HG03432 (cell line): Measurements from ENCODE around the gene RAD51B.
"Not testable (repeated sequence)": the region's sequence is repeated elsewhere in the genome, so short reads cannot be mapped to it uniquely, and the experiment has no call there.

ENCODE experiments used
- ATAC-seq: cut with Tn5 transposase; IDR thresholded peaks from one replicate; pipeline ENCODE4 v1.9.1; 2021; ENCODE audit warnings: mild to moderate bottlenecking, moderate library complexity; ENCODE audit not compliant: unreplicated experiment

RAD51B gene

DNA sequence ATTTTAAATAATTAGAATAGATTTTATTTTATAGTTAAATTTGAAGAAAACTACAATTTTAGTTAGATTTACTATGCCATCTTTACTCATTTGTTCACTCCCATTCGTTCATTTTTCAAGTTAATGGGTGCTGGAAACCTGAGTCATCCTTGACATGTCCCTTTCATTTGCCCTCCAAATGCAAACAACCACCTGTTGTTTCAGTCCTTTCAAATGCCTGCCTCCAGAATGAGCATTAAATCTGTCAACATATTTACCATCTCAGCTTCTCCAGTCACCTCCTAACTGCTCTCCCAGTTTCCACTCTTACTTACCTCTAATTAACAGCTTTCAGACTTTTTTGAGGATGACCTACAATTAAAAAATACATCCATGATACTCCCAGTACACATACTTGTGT, 375.5 kb downstream of the RAD51B start:
- no peak for ATAC-seq

DNA sequence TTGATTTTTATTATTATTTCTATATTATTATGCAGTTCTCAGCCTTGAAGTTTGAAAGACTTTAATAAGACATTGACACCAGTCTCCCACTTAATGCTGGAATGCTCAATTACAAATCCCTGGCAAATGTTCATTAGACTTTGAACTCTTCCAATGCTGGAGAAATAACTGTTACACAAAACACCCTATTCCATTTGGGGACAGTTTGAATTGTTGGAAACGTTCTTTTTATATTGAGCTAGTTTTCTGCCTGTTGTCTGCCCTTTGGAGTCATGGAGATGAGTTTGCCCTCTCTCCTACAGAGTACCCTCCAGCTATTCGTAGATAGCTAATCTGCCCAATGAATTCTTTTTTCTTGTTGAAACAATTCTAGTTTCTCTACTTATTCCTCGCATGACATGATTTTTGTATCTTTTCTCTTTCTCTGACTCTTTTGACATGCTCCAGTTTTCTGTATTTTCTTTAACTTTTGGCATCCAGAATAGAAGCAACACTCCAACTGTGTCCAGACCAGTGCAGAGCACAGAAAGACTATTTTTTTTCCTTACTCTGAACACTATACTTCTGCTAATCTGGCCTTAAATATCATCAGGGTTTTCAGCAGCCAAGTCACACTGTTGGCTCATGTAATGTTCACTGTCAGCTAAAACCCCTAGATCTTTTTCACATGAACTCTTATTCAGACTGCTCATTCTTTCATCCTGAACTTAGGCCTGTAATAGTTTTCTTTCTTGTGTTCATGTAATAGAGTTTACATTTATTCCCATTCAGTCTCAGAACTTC, 379.3 kb downstream of the RAD51B start:
- ATAC-seq, result no peak

DNA sequence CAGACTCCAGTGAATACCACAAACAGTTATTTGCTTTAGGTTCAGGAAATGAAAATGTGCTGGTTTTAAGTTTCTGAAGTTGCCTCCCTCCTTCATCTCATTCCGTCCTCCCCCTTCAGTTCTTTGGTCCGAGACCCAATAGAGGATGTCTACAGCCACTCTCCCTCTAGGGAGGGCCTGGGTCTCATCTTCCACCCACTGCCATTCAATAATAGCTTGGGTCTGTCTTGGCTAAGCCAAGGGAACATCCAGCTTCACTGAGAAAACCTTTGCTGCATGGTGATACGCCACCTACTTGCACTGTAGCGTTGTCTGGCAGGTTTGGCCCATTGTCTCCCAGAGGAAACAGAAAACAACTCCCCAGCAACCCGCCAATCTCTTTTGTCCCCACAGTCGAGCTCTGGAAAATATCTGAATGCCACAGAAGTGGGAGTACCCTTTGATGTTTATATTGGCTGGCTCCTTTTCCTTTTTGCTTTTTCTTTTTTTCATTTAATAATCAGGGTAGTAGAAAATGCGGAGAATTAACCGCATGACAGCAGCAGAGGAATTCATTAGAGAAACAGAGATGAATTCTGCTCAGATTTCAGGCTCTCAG, 380.1 kb downstream of the RAD51B start:
- no peak for ATAC-seq

DNA sequence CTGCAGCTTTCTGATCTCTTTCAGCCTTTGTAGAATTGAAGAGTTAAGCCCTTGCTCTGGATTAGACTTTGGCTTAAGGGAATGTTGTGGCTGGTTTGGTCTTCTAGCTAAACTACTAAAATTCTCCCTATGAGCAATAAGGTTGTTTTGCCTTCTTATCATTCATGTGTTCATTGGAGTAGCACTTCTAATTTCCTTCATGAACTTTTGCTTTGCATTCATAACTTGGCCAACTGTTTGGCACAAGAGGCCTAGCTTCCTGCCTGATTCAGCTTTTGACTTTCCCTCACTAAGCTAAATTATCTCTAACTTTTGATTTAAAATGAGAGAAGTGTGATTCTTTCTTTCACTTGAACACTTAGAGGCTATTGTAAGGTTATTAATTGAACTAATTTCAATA, 384.3 kb downstream of the RAD51B start:
- no peak for ATAC-seq

DNA sequence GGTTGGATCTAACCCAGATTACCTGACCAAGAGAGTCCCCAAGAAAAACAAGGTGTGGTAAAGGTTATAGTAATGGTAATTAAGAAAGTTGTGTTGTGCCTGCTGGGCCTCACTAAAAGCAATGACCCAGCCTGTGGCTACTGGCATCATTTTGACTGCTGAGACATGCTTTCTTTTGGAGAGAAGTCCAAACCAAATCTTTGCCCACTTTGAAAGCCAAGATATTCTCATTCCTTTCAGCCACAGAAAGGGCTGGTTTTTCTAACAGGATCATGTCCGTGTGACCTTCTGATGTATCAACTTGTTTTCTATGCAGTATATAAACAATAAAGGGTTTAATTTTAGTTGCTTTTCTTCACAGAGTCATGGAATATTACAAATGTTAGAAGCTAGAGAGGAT, 388.6 kb downstream of the RAD51B start:
- ATAC-seq, result no peak

DNA sequence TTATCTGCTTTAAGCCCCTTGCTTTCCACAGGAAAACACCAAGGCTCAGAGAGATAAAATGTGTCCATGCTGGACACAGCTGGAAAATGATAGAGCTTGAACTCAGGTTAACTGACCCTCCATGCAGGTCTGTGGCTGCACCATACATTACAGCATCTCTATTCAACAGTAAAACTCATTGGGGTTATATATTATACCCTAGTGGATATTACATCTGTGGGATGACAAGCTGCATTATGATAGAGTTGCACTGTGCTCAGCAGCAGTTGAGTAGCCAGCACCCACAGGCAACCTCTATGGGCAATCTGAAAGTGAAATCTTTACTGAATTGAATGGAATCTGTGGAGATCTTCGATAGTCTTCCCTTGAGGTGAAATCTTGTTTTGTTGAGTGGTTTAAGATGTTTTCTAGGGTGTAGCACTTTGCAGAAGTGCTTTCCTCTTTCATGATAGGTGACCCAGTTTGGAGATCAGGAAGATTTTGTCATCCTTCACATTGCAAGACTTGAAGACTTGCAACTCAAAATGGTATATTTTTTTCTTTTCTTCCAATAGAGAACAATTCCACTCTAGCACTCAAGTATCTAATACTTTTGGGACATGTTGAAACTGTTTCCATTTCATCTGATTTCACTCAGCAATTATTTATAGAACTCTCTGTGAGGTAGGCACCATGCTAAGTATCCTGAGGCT, 389.2 kb downstream of the RAD51B start:
- ATAC-seq, result no peak

DNA sequence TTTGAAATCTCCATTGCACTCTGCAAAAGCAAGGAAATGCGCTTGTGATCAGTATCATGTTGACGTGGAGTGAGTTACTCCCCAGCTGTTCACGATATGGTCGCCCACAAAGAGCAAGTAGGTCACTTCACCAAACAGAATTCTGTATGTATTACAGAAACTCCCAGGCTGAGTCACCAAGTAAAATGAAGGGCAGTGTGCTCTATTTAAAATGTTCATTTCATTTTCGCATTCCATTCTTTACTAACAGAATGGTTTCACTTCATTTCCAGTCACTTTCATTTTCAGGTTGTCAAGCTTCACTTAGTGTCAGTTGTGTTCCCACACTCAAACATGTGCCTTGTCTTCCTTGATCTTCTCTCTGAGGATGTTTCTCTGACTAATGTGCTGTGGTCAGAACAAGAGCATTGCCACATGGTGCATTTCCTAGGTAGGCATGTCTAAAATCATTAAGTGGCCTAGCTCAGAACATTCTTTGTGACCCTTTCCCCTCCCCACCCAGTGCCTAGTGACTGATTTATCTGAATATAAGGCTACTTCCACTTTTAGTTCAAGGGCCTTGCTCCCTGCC, 391.2 kb downstream of the RAD51B start:
- ATAC-seq, result peak; percentile 94

DNA sequence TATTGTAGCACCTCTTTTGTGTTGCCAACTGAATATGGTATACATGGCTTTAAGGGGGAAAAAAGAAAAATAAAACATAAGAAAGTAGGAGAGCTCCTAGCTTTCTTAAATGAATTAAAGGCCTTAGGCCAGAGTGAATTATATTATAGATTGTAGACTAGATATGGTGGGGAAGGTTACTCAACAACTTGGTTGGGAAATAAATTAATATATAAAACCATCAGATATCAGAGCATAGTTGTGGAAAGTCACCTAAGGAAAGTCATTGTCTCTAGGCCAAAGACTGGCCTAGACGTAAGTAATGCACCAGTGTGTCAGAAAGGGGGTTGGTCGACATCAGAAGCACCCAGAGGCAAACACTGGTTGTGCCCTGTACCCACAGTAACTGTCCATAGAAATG, 391.8 kb downstream of the RAD51B start:
- ATAC-seq, result no peak

DNA sequence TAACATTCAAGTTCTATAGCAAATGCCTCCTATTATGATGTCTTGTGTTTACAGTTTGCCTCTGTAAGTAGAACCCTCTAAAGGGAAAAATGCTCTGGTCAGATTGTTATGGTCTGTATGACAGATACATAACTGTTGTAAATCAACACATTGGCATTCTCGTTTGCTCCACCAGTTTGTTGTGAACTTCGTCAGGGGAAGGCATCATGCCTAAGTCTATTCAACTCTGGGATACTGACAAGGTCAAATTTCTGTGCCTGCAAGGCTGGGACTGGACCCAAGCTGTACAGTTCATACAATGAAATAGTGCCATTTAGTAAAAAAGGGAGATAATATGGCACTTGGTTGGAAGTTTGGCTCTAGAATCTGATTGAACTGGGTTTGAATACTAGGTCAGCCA, 392.3 kb downstream of the RAD51B start:
- ATAC-seq, result no peak

DNA sequence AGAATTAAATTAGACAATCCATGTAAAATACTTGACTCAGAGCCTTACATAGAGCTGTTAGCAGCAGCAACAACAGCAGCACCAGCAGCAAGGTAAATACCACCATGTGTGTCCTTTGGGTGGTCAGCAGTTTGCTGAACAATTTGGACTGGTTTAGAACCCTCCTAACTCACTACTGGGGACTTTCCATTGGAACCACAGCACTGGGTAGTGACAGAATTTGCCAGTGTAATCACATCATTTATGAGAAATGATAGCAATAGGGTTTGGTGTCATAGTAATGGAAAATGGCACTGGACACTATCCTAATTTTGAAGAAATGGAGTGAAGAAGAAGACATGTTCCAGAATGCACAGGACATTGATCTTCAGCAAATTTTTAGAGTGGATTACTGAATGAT, 392.8 kb downstream of the RAD51B start:
- no peak for ATAC-seq

DNA sequence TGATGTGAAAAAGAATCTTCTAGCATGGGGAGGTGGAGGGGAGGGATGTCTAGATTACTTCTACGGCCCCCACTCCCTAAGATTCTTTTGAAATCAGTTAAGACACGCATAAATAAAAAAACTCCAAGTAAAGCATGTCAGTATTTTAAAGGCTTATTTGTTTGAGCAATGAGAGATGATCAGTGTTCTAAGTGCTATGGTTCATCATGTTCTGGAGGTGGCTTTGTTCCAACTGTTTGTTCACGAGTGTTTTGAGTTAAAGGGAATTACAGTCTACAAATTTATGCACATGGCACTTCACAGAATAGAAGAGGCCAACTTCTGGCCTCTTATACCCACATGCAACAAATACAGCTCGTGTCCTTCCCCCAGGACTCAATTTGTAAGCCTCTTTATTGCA, 394.9 kb downstream of the RAD51B start:
- no peak for ATAC-seq

DNA sequence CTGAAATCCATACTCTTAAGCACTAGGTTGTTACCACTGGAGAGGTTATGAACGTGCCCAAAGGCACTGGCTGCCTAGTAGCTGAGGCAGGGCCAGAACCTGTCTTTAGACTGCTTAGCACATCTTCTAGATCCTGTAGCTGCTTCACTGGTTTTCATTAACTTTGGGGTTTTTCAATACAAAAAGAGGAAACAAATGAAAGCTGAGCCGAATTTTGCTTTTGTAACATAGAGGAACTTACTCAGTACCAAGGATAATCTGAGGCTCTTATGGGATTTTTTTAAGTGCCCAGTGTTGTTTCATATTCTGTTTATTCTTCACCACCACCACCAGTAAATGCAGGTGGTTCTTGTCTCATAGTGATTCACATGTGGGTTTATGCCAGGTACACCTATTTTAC, 396.1 kb downstream of the RAD51B start:
- ATAC-seq, result no peak

DNA sequence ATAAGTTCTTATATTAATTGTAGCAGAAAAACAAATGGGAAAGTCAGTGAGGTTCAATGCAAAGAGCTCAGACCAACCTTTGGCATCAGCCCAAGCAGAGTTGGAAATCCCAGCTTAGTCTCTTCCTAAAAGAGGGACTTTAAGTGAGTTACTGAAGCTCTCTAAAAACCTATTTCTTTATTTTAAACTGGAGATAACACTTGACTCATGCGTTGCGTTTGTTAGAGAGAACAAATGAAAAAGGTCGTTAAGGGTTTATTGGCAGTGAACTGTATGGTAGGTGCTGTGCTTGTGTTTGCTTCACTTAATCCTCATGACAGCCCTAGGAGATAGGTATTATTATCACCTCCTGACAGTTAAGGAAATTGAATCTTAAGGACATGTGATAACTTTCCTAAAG, 396.5 kb downstream of the RAD51B start:
- ATAC-seq, result no peak

DNA sequence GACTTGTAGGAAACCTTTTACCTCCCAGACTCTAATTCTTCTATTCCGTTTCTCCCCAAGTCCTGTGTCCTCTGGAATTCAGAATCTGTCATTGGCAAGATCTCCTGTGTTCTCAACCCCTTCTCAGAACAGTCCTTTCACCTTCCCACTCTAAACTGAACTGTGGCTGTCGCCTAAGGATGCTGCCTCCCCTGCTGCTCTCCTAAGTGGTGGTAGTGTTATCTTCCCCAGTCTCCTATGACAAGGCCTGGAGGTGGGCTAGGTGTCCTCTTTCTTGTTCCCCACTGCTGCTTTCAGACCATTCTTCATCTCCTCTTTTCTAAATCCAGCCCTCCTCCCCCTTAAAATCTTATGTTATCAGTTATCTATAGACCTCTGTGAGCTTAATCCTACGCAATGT, 397.4 kb downstream of the RAD51B start:
- ATAC-seq, result no peak

DNA sequence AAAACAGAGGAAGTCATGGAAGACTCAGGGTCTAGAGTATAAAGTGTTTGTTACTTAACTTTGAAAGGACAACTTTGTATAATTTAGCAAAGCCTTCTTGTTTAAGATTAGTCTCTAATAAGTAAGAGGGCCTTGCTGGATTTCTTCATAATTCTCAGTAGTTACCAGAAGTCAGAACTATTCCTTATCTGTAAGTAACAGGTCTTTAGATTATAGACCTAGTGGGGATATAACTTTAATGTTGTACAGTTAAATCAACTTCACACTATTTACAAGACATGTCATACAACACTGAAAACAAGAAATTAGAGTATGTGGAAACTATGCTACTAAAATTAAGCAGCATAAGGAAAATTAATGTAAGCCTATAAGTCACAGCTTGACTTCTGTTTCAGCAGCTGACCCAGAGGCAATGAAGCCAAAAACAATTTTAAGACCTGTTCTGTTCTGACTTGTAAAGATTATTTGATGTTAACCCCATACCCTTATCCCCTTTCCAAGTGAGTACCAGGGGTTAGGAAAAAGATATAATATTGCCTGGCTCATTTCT, 398.3 kb downstream of the RAD51B start:
- ATAC-seq, result no peak

DNA sequence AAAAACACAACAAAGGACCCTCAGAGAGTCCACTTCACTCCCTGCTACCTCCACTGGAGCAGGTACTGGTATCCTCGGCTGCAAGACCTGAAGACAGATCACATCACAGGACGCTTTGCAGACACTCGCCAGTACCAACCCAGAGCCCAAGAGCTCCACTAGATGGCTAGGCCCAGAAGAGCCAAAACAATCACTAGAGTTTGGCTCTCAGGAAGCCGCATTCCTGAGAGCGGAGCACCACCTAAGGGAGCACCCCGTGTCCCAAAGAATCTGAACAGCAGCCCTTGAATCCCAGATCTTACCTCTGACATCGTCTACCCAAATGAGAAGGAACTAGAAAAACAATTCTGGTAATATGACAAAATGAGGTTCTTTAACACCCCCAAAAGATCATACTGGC, 399.8 kb downstream of the RAD51B start:
- no peak for ATAC-seq

DNA sequence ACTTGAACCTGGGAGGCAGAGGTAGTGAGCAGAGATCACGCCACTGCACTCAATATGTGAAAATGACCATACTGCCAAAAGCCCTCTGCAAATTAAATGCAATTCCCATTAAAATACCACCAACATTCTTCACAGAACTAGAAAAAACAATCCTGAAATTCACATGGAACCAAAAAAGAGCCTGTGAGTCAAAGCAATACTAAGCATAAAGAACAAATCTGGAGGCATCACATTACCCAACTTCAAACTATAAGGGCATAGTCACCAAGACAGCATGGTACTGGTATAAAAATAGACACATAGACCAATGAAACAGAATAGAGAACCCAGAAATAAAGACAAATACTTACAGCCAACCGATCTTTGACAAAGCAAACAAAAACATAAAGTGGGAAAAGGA, 401.5 kb downstream of the RAD51B start:
- not testable (repeated sequence) for ATAC-seq

DNA sequence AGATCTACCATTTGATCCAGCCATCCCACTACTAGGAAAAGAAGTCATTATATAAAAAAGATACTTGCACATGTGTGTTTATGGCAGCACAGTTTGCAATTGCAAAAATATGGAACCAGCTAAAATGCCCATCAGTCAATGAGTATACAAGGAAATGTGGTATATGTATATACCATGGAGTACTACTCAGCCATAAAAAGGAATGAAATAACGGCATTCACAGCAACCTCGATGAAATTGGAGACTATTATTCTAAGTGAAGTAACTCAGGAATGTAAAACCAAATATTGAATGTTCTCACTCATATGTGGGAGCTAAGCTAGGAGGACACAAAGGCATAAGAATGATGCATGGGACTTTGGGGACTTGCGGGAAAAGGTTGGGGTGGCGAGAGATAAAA, 402.6 kb downstream of the RAD51B start:
- no peak for ATAC-seq

DNA sequence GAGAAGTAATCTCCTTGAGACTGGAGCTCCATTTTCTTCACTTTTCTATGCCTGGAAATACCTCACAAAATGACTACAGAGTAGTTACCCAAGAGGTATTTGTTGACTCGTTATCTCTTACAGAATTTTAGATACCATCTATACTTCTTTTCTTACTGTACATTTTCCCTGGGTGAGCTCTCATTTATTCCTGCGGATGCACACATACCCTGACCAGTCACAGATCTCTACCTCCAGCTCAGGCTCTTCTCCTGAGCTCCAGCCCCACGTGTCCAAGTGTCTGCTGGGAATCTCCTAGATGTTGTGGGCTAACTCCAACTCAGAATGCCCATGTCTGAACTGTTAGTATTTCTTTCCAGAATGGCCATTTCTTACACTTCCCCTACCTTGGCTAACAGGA, 403.1 kb downstream of the RAD51B start:
- no peak for ATAC-seq

DNA sequence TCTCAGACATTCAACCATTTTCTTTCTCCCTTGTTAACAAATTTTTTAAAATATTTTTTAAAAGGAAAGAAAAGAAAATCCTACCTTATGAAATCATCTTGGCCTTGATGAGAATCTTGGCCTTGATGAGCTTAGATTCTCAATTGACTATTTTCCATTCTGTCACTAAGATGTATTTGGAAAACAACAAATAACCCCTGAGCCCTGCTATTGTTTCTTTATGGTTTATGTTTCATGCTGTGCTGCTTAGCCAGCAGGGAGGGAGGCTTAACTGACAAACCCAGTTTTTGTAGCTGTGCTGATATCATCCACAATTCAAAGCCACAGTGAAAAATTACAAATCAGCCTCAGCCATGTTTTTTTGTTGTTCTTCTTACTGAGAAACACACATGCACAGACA, 404.1 kb downstream of the RAD51B start:
- no peak for ATAC-seq

DNA sequence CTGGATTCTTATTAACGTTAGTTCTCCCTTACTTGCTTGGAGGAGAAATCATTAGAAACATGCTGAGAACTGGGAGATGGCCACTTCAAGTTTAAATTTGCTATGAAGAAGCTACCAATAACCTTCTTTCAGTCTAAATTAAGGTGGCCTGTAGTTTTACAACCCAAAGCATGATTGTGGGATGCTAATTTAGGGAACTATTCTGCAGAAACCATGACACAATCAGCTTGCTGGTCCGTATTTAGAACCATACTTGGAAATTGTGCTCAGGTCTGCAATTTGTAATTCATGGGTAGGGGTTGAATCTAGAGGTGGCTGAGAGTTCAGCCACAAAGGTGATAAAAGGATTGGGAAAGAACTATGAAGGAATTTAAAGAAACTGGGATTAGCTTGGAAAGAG, 405.7 kb downstream of the RAD51B start:
- no peak for ATAC-seq

DNA sequence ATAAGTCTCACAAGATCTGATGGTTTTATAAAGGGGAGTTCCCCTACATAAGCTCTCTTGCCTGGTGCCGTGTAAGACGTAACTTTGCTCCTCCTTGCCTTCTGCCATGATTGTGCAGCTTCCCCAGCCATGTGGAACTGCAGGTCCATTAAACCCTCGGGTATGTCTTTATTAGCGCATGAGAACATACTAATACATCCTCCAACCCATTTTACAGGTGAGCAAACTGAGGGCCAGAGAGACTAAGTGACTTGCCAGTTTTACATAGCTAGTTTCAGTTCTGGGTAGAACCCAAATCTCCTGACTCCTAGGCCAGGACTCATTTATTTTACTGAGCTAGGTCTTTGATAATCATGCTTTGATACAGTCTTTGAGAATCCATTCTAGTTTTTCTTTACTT, 406.9 kb downstream of the RAD51B start:
- ATAC-seq, result no peak
